Mesenchymal stem cell (in vitro differentiated cells and primary cell): ENCODE measurements around the gene CNR1. TPM values are rescaled to one million over a fixed set of nuclear protein-coding genes. Genes with fewer than 3 reads are reported as not detected.

Experiments used
- DNase-seq: peaks from one replicate; pipeline ENCODE4 v3.0.0-alpha.2; 2013
- H2AFZ ChIP-seq: one replicate; pipeline ENCODE4 v1.6.1; 2013; ENCODE audit warnings: low read depth, mild to moderate bottlenecking, control low read depth, inconsistent platforms, low read length, moderate library complexity
- H2AK5ac ChIP-seq: 2 replicates; pipeline ENCODE4 v1.6.1; 2013; ENCODE audit warnings: low read length, moderate library complexity, mild to moderate bottlenecking, inconsistent platforms; ENCODE audit not compliant: severe bottlenecking
- H2BK120ac ChIP-seq: one replicate; pipeline ENCODE4 v1.6.1; 2013; ENCODE audit warnings: low read depth, mild to moderate bottlenecking, inconsistent platforms, low read length, moderate library complexity
- H2BK12ac ChIP-seq, 2 experiments: one replicate each; pipeline ENCODE4 v1.6.1; 2013; ENCODE audit warnings: inconsistent platforms in 2 of 2, low read length in 2 of 2, mild to moderate bottlenecking in 2 of 2, moderate library complexity in 2 of 2, control low read depth in 1 of 2
- H2BK15ac ChIP-seq: one replicate; pipeline ENCODE4 v1.6.1; 2013; ENCODE audit warnings: mild to moderate bottlenecking, low read depth, inconsistent platforms; ENCODE audit not compliant: poor library complexity, severe bottlenecking
- H2BK5ac ChIP-seq: 2 replicates; pipeline ENCODE4 v1.6.1; 2013; ENCODE audit warnings: low read depth, mild to moderate bottlenecking, low read length, control low read depth, inconsistent platforms; ENCODE audit not compliant: poor library complexity, severe bottlenecking
- H3K14ac ChIP-seq, 2 experiments: one replicate each; pipeline ENCODE4 v1.6.1; 2013; ENCODE audit warnings: inconsistent platforms in 2 of 2, low read length in 2 of 2, control low read depth in 1 of 2, mild to moderate bottlenecking in 1 of 2, moderate library complexity in 1 of 2
- H3K18ac ChIP-seq, 2 experiments: one replicate each; pipeline ENCODE4 v1.6.1; 2013; ENCODE audit warnings: inconsistent platforms in 2 of 2, low read length in 2 of 2, control low read depth in 1 of 2, low read depth in 1 of 2, mild to moderate bottlenecking in 1 of 2
- H3K23ac ChIP-seq, 2 experiments: one replicate each; pipeline ENCODE4 v1.6.1; 2013; ENCODE audit warnings: inconsistent platforms in 2 of 2, low read length in 2 of 2, mild to moderate bottlenecking in 2 of 2, moderate library complexity in 2 of 2, control low read depth in 1 of 2
- H3K27ac ChIP-seq: 2 replicates; pipeline ENCODE4 v1.5.1; 2013; ENCODE audit warnings: mild to moderate bottlenecking, moderate library complexity, low read length, control low read depth, inconsistent platforms; ENCODE audit not compliant: poor library complexity, severe bottlenecking
- H3K27me3 ChIP-seq, 2 experiments: 2 replicates each; pipeline versions ENCODE4 v1.6.1 to v1.7.0; 2013; ENCODE audit warnings: low read length in 2 of 2, mild to moderate bottlenecking in 2 of 2, moderate library complexity in 2 of 2, control low read depth in 1 of 2, inconsistent platforms in 1 of 2; ENCODE audit not compliant: control insufficient read depth in 1 of 2, insufficient read depth in 1 of 2
- H3K36me3 ChIP-seq, 2 experiments: 2 replicates each; pipeline versions ENCODE4 v1.6.1 to v1.7.0; 2013; ENCODE audit warnings: low read length in 2 of 2, control low read depth in 1 of 2, inconsistent platforms in 1 of 2, low read depth in 1 of 2, mild to moderate bottlenecking in 1 of 2; ENCODE audit not compliant: insufficient read depth in 2 of 2, control insufficient read depth in 1 of 2
- H3K4ac ChIP-seq, 2 experiments: one replicate each; pipeline ENCODE4 v1.6.1; 2013; ENCODE audit warnings: inconsistent platforms in 2 of 2, low read length in 2 of 2, mild to moderate bottlenecking in 2 of 2, moderate library complexity in 2 of 2, control low read depth in 1 of 2, low read depth in 1 of 2
- H3K4me1 ChIP-seq: 2 replicates; pipeline ENCODE4 v1.6.1; 2013; ENCODE audit warnings: low read depth, low read length, control low read depth; ENCODE audit not compliant: control insufficient read depth, insufficient read depth
- H3K4me2 ChIP-seq: 2 replicates; pipeline ENCODE4 v1.6.1; 2013; ENCODE audit warnings: low read length, mild to moderate bottlenecking, inconsistent platforms; ENCODE audit not compliant: poor library complexity, severe bottlenecking
- H3K4me3 ChIP-seq, 2 experiments: 2 replicates each; pipeline versions ENCODE4 v1.5.1 to v1.7.0; 2013; ENCODE audit warnings: low read length in 2 of 2, mild to moderate bottlenecking in 2 of 2, control low read depth in 1 of 2, low read depth in 1 of 2; ENCODE audit not compliant: insufficient read depth in 1 of 2
- H3K79me1 ChIP-seq: replicated peaks from 2 replicates; pipeline ENCODE4 v1.6.1; 2013; ENCODE audit warnings: mild to moderate bottlenecking, control low read depth, low read length, inconsistent platforms; ENCODE audit not compliant: poor library complexity, severe bottlenecking
- H3K9ac ChIP-seq: 2 replicates; pipeline ENCODE4 v1.7.0; 2013; ENCODE audit warnings: mild to moderate bottlenecking, low read length, moderate library complexity
- H3K9me3 ChIP-seq: 2 replicates; pipeline ENCODE4 v1.7.0; 2013; ENCODE audit warnings: mild to moderate bottlenecking, low read length; ENCODE audit not compliant: control insufficient read depth
- H4K8ac ChIP-seq: one replicate; pipeline ENCODE4 v1.6.1; 2013; ENCODE audit warnings: inconsistent platforms, mild to moderate bottlenecking, low read length, moderate library complexity
- H4K91ac ChIP-seq: one replicate; pipeline ENCODE4 v1.6.1; 2013; ENCODE audit warnings: mild to moderate bottlenecking, low read length, inconsistent platforms
- WGBS: methylation state at CpG from one replicate; pipeline ENCODE4 v1.1.7; 2013; ENCODE audit warnings: mixed read lengths; 5-methylcytosine and 5-hydroxymethylcytosine counted together
- polyA plus RNA-seq, 2 experiments: library from polyadenylated mRNA; stranded (reverse); fragments of 200-250 nt; gene quantifications; one replicate each; pipeline ENCODE4 v1.2.3, GENCODE V29; 2013

The CNR1 gene
- 0.06 TPM for polyA plus RNA-seq (2013, experiment 1 of 2)
- polyA plus RNA-seq (2013, experiment 2 of 2): 0.01 TPM

DNA sequence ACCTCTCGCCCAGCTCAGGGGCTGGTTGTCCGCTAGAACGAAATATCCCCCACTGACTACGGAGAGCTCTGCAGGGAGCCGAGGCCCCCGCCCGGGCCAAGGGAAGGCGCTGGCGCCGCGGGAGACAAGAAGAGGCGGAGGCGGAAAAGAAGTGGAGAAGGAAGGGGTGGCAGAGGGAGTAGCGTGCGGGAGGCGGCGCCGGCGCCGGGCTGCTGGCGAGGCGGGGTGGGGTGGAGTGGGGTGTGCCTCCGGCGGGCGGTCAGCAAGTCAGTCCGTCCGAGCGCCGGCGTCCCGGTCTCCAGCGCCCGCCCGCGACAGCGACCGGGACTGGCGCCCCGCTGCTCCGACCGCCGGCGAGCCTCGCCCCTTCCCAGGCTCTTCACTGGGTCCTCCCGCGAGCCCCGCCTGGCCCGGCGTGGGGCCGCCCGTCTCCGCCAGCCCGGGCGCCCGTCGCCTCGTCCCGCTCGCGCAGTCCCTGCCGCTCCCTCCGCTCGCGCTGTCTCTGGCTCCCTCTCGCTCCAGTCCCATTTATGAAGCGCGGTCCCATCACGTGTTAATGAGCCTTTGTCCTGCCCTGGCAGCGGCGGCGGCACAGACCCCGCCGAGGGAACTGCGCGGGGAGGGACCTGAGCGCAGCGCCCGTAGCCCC is at the start of gene CNR1:
CNR1 (minus strand) TSS at position 504 of the 649 bp plus-strand sequence. CDS start 21,073 bp downstream, outside the sequence.
- H3K27ac ChIP-seq: no peak within 1 kb of the TSS
- no peak within 1 kb of the TSS for H4K8ac ChIP-seq
- H3K4me3 ChIP-seq: peak within 1 kb of the TSS; percentile 55 to 72
- H3K14ac ChIP-seq: peak within 1 kb of the TSS in 1 of 2 experiments; percentile 55
- no peak within 1 kb of the TSS for H2BK15ac ChIP-seq
- peaks cover 21% of the 10 kb centered on the region for H3K4me1 ChIP-seq
- peak; percentile 14 for DNase-seq
- H2AFZ ChIP-seq: peak within 1 kb of the TSS; percentile 59
- no peak within 1 kb of the TSS for H2AK5ac ChIP-seq
- no peak within 1 kb of the TSS for H3K4ac ChIP-seq
- H3K79me1 ChIP-seq: no peaks in the 10 kb centered on the region
- H2BK120ac ChIP-seq: no peak within 1 kb of the TSS
- no peaks in the 10 kb centered on the region for H3K36me3 ChIP-seq
- no peak within 1 kb of the TSS for H3K9ac ChIP-seq
- no peak within 1 kb of the TSS for H2BK12ac ChIP-seq
- peak within 1 kb of the TSS in 1 of 2 experiments; percentile 22 for H3K18ac ChIP-seq
- H3K9me3 ChIP-seq: peaks cover 3% of the 10 kb centered on the region
- H2BK5ac ChIP-seq: no peak within 1 kb of the TSS
- WGBS: under 1% methylated on average over 60 of the region's 78 CpGs
- peaks cover 35 to 85% of the 10 kb centered on the region in 2 experiments for H3K27me3 ChIP-seq
- no peak within 1 kb of the TSS for H4K91ac ChIP-seq
- H3K4me2 ChIP-seq: peak within 1 kb of the TSS; percentile 94
- H3K23ac ChIP-seq: peak within 1 kb of the TSS in 1 of 2 experiments; percentile 23

DNA sequence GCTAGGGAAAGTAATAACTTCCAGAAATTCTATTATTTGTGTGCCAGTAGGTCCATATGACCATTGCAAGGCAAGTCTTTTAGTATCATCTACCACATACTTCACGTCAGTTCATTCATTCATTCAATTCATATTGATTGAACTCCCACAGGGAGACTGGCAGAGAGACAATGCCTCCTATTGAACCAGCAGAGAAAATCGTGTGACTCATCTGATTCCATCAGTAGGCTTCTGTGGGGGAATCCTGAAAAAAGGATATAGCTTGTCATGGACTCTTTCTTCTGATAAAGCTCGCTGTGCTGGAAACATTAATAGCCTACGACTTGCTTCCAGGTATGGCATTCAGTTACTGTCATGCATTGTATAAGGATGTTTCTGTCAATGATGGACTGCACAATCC is 45.3 kb upstream of the CNR1 start:
- Histone ChIP-seq H3K9ac (no peak overlapping the region), H3K79me1 (no peaks in the 10 kb centered on the region), H2AK5ac (no peak overlapping the region), H3K4me2 (no peak overlapping the region), H3K27ac (no peak overlapping the region), H2BK15ac (no peak overlapping the region), H3K4me3 (no peak overlapping the region), H3K18ac (no peak overlapping the region), H2AFZ (no peak overlapping the region), H3K4ac (no peak overlapping the region), H3K4me1 (no peaks in the 10 kb centered on the region), H3K36me3 (no peaks in the 10 kb centered on the region), H4K8ac (no peak overlapping the region), H3K14ac (no peak overlapping the region), H2BK120ac (no peak overlapping the region), H4K91ac (no peak overlapping the region), H2BK5ac (no peak overlapping the region), H2BK12ac (no peak overlapping the region), H3K27me3 (no peaks in the 10 kb centered on the region), H3K9me3 (no peaks in the 10 kb centered on the region), H3K23ac (no peak overlapping the region)
- WGBS: 57% methylated on average over 4 of the region's 4 CpGs
- DNase-seq: no peak

DNA sequence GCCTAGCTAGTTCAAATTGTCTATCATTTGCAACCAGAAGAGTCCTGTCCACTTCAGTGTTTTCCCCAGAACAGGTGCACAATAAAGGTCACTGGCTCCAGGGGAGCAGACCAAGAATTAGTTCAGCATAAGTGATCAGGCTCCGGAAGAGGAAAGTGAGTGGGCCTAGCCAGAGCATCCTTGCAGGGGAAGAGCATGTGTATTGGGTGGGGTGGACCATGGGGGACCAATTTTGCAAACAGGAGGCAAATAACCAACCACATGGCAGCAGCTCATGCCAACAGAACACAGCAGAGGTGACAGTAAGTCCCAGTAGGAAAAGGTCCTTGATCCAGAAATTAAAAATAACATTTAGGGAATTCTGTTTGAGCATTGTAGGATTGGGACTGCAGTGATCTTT is 43.2 kb upstream of the CNR1 start:
- H4K91ac ChIP-seq: no peak overlapping the region
- no peak overlapping the region for H2BK5ac ChIP-seq
- no peak overlapping the region for H2BK120ac ChIP-seq
- no peak overlapping the region for H3K27ac ChIP-seq
- H2BK15ac ChIP-seq: no peak overlapping the region
- no peaks in the 10 kb centered on the region for H3K27me3 ChIP-seq
- H3K79me1 ChIP-seq: no peaks in the 10 kb centered on the region
- H2AK5ac ChIP-seq: no peak overlapping the region
- DNase-seq: no peak
- H2AFZ ChIP-seq: no peak overlapping the region
- H3K4ac ChIP-seq: no peak overlapping the region
- H4K8ac ChIP-seq: no peak overlapping the region
- no peak overlapping the region for H3K14ac ChIP-seq
- no peaks in the 10 kb centered on the region for H3K36me3 ChIP-seq
- H3K4me1 ChIP-seq: no peaks in the 10 kb centered on the region
- H3K9ac ChIP-seq: no peak overlapping the region
- H3K9me3 ChIP-seq: no peaks in the 10 kb centered on the region
- H2BK12ac ChIP-seq: no peak overlapping the region
- no peak overlapping the region for H3K18ac ChIP-seq
- WGBS: 94% methylated on average over 1 of the region's 1 CpG
- H3K4me3 ChIP-seq: no peak overlapping the region
- no peak overlapping the region for H3K4me2 ChIP-seq
- H3K23ac ChIP-seq: no peak overlapping the region

DNA sequence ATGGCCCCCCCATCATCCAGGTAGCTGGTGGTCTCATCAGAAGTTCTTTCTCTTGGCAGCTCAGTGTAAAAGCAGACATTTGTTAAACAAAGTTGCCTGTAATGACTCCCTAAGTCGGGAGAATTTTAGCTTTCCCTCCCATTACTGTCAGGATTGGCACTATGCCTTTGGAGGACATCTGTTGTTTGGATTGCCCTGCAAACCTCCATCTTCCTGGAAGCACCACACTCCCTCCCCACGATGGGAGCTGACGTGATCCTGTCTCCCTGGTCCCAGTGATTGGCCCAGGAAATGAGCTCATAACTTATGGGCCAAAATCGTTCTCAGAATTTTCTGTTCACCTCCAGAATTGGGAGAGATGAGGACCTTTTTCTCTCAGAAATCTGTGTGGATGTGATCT is 42.6 kb upstream of the CNR1 start:
- H3K9ac ChIP-seq: no peak overlapping the region
- no peak overlapping the region for H2BK120ac ChIP-seq
- no peaks in the 10 kb centered on the region for H3K79me1 ChIP-seq
- H3K9me3 ChIP-seq: peaks cover 2% of the 10 kb centered on the region
- DNase-seq: no peak
- 66% methylated on average over 4 of the region's 4 CpGs for WGBS
- no peak overlapping the region for H2BK15ac ChIP-seq
- no peak overlapping the region for H2BK12ac ChIP-seq
- H2AK5ac ChIP-seq: no peak overlapping the region
- no peak overlapping the region for H2AFZ ChIP-seq
- H3K14ac ChIP-seq: no peak overlapping the region
- no peak overlapping the region for H3K27ac ChIP-seq
- no peaks in the 10 kb centered on the region for H3K27me3 ChIP-seq
- no peak overlapping the region for H4K8ac ChIP-seq
- no peak overlapping the region for H2BK5ac ChIP-seq
- H3K4ac ChIP-seq: no peak overlapping the region
- no peak overlapping the region for H4K91ac ChIP-seq
- H3K18ac ChIP-seq: no peak overlapping the region
- no peak overlapping the region for H3K23ac ChIP-seq
- no peak overlapping the region for H3K4me2 ChIP-seq
- no peak overlapping the region for H3K4me3 ChIP-seq
- H3K36me3 ChIP-seq: no peaks in the 10 kb centered on the region
- no peaks in the 10 kb centered on the region for H3K4me1 ChIP-seq
